DOHH2 (cell line): ENCODE data around the gene ZFP57.

Source experiments
- CTCF ChIP-seq: fragments of 200-600 bp; sonication (generic); IDR thresholded peaks from one replicate; pipeline ENCODE4 v1.5.1; 2014; ENCODE audit warnings: antibody characterized with exemption, mild to moderate bottlenecking, low read depth, low read length; ENCODE audit not compliant: poor library complexity, severe bottlenecking
- EZH2phosphoT487 ChIP-seq: fragments of 200-600 bp; sonication (generic); IDR thresholded peaks from 2 replicates; pipeline ENCODE4 v1.6.1; 2017; ENCODE audit warnings: borderline replicate concordance, mild to moderate bottlenecking, antibody characterized with exemption, low read length, moderate library complexity, mixed read lengths

- TF ChIP-seq CTCF (no peak), EZH2phosphoT487 (no peak)
Measured at GRCh38 chr6:29728875-29729270, 47.9 kb upstream of the ZFP57 start.
